Measurements from ENCODE around the gene AVPR2.

DNA sequence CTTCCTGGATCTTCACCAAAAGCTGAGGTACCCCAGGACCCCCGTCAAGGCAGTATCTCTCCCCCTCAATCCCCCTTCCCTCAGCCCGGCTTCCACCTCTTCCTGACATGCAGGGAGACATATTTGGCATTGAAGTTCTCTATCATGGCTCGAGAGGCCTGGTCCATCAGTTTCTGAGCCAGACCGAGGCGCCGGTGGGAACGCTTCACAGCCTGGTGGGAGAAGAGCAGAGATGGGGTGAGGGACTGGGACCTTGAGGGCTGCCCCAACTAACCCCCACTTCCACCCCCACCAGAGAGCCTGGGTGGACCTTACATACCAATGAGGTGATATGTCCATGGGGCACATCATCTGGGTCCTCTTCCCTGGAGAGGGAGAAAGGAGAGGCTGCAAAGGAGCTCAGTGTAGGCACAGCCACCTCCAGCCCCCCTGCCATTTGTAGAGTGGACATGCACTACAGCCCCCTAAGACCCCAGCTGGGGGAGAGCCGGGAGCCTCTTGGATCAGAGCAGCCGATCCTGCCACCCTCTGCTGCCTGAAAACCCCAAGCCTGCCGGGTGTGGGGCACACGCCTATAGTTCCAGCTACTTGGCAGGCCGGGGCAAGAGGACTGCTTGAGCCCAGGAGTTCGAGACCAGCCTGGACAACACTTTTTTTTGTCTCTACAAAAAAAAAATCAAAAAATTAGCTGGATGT, 27.9 kb downstream of the AVPR2 start:
- TF ChIP-seq POLR2A (IDR thresholded peaks at IDR 0.05) (no peak), CTCF (IDR thresholded peaks at IDR 0.05) (no peak), POLR2AphosphoS5 (IDR thresholded peaks at IDR 0.05) (no peak)
